ENCODE results near the gene GRK5.
"Not testable (repeated sequence)": the region's sequence is repeated elsewhere in the genome, so short reads cannot be mapped to it uniquely, and the experiment has no call there.

GRK5 gene

GRCh38 chr10:119276194-119276593 is 68.8 kb downstream of the GRK5 start:
- not testable (repeated sequence) for DNase-seq (ENCODE audit: low spot score)

DNA sequence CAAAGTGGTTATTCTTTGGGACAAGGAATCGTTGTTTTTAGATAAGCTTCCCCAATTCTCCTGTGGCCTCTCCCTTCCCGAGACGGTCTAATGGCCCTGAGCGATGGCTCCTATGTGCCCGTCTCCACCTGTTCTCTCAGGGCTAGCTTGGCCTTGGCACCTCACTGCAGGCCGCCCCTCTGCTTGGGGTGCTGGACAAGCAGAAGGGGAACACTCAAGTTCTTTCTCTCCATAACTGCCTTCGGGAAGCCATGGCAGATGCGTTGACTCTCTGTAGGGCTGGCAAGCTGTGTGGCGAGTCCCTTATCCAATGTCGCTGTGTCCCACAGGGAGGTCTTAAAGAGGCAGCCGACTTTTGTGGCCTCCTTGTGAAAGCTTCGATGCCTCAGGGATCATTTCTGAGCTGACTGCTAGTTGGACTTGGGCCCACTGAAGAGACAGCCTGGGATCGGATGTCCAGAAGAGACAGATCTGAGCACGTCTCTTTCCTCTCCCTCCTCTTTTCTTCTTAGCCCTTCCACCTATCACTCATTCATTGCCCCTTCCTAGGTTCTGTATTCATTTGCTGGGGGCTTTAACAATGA is 70.8 kb downstream of the GRK5 start:
- no peak for DNase-seq (ENCODE audit: low spot score)

DNA sequence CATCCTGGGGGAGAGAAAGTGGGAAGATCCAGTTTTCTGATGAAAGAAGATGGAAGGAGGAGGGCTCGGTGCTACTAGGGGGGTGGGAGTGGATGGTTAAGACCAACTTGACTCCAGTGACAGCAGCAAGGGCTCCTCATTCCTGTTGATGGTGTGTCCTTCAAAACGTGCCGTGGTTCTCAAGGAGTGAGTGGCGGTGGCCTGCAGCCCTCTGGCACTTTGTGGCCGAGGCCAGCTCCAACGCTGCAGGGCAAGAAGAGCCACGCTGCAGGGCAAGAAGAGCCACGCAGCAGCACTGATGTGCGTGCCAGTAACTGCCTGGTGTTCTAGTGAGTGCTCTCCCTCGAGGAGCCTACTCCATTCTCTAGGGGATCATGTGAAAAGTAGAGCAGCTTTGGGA is 72.1 kb downstream of the GRK5 start:
- no peak for DNase-seq (ENCODE audit: low spot score)

GRCh38 chr10:119281581-119282071 is 74.3 kb downstream of the GRK5 start:
- peak; percentile 67 for DNase-seq (ENCODE audit: low spot score)

DNA sequence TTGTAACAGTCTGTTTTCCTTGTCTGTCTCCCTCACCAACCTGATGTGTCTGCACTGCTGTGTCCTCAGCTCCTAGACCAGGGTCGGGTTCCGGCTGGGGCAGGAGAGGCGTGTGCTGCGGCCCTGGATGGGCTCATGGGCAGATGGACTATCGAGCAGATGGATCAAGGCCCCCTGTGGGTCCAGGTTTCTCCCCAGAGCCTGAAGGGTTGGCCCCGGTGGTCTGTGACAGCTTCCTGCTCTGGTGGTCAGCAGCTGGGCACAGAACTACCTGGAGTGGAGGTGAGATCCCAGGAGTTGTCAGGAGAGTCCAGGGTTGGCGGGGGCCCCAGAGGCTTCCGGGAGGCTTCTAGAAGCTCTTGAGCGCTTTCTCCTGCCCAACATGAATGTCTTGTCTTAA is 75.1 kb downstream of the GRK5 start:
- DNase-seq (ENCODE audit: low spot score): no peak

GRCh38 chr10:119283387-119283786 is 76.0 kb downstream of the GRK5 start:
- DNase-seq (ENCODE audit: low spot score): no peak

GRCh38 chr10:119283818-119284217 is 76.4 kb downstream of the GRK5 start:
- DNase-seq (ENCODE audit: low spot score): no peak

DNA sequence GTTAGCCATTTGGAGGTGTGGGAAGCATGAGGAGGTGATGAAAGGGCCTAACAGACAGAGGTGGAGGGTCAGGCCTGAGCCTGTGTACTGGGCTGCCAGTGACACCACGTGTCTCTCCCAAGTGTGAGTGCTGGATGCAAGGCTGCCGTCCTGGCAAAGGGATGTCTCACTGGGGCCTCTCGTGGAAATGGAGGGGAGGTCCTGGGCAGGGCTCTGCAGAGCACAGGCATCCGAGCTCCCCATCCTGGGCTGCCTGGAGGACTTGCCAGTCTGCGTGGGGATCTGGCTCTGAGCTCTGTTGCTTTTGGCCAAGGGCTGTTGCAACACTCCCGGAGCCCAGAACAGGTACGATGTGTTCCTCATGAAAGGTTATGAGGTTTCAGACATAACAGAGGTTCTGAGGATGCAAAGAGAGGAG is 77.3 kb downstream of the GRK5 start:
- DNase-seq (ENCODE audit: low spot score): no peak

GRCh38 chr10:119285495-119286267 is 78.3 kb downstream of the GRK5 start:
- no peak for DNase-seq (ENCODE audit: low spot score)

DNA sequence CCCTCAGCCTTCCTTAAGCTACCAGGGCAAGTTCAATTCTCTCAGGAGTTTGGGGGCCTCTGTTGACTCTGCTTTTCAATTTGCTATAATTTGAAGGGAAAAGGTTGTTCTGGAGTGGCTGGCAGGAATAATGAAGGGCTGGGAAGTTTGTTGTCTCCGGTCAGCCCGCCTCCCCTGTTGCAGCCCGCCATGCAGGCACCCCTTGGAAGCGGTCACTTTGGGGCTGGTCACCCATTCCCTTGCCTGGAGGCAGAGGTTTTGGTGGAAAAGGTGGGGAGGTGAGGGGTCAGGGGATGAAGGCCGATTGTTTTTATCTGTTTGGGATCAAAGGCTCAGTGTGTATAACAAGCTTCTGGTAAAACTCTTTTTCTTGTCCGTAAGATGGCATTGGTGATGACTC is 79.1 kb downstream of the GRK5 start:
- DNase-seq (ENCODE audit: low spot score): no peak

- DNase-seq (ENCODE audit: low spot score): no peak
Measured at GRCh38 chr10:119286983-119287633, 79.7 kb downstream of the GRK5 start.

- no peak for DNase-seq (ENCODE audit: low spot score)
Measured at GRCh38 chr10:119288574-119289001, 81.2 kb downstream of the GRK5 start.

GRCh38 chr10:119289227-119289920 is 82.0 kb downstream of the GRK5 start:
- DNase-seq (ENCODE audit: low spot score): no peak

GRCh38 chr10:119290301-119291048 is 83.1 kb downstream of the GRK5 start:
- no peak for DNase-seq (ENCODE audit: low spot score)

GRCh38 chr10:119291223-119291900 is 84.0 kb downstream of the GRK5 start:
- no peak for DNase-seq (ENCODE audit: low spot score)

GRCh38 chr10:119292968-119293760 is 85.8 kb downstream of the GRK5 start:
- no peak for DNase-seq (ENCODE audit: low spot score)

DNA sequence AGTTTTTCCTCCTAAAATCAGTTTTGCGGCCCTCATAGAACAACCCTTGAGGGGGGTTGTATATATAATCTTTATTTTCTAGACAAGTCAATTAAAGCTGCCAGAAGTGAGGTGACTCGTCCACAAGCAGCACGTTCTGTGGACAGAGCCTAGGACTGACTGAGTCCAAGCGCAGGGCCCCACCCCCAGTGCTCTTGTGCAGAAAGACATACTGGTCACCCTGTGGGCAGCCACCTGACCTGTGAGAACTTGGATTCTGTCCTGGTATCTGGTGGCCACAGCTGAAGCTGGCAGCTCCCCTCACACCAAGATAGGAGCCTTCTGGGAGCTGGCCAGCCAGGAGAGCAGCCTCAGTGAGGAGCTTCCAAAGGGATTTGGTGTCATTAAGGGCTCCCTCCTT is 89.3 kb downstream of the GRK5 start:
- DNase-seq (ENCODE audit: low spot score): no peak

DNA sequence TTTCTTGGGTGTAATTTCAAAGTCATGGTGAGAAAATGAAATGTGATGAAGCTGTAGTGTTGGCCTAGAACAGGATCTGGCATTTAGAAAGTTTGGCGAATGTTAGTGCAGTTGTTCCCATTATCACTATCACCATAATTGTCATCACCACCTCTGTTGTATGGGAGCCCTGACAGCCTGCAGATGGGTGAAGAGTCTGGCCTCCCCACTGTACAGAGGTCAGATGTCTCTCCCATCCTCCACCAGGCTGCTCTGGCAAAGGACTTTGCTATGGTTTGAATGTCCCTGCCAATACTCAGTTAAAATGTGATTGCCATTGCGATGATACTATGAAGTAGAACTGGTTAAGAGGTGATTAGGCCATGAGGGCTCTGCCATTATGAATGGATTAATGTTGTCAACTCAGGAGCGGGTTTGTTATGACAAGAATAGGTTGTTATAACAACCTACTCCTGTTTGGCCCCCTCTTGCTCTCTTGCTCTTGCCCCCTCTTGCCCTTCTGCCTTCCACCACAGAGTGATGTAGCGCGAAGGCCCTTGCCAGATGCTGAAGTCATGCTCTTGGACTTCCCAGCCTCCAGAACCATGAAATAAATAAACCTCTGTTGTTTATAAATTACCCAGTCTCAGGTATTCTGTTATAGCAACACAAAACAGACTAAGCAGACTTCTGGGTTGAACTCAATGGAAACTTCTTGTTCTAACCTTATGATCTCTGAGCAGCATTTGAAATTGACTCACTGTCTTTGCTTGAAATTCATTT is 90.0 kb downstream of the GRK5 start:
- no peak for DNase-seq (ENCODE audit: low spot score)

- DNase-seq (ENCODE audit: low spot score): no peak
Measured at GRCh38 chr10:119298810-119299209, 91.4 kb downstream of the GRK5 start.

DNA sequence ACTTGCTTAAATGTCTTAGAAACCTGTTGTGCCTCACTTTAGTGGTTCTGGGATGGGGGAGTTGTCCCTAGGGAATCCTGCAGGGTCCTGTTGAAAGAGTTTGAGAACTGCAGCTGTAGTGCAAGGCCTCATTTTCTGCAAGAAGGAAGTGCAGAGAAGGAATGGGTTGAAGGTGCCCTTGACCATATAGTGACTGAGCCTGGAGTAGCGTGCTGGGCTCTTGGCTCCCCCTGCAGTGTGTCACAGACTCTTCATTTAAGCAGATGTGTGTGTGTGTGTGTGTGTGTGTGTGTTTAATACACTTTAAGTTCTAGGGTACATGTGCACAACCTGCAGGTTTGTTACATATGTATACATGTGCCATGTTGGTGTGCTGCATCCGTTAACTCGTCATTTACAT is 92.2 kb downstream of the GRK5 start:
- no peak for DNase-seq (ENCODE audit: low spot score)
